ENCODE measurements around the gene MAOB. TPM values are rescaled to one million over a fixed set of nuclear protein-coding genes. Genes with fewer than 3 reads are reported as not detected.

MAOB gene
- total RNA-seq, 6 donors from 2014 or later: 1.0 to 34.1 (median 13.0) TPM

DNA sequence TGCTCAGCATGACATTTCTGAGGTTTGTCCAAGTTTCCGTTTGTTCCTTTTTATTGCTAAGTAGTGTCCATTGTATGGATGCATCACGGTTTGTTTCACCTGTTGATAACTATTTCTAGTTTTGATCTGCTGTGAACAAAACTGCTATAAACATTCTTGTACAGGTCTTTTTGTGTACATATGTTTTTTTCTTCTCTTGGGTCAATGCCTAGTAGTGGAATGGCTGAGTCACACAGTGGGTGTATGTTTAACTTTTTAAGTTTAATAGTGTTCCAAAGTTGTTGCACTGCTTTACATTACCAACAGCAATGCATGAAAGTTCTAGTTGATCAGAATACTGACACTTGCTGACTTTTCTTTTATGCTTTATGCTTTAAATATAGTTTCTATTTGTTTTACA, 76.7 kb downstream of the MAOB start:
- Histone ChIP-seq H3K4me1 (no peaks in the 10 kb centered on the region), H3K36me3 (no peaks in the 10 kb centered on the region), H3K27me3 (no peaks in the 10 kb centered on the region), H3K27ac (no peak overlapping the region), H3K4me3 (no peak overlapping the region), H3K9me3 (no peaks in the 10 kb centered on the region)
- ATAC-seq (ENCODE audit: low FRiP score in 2 of 2) (no peak), DNase-seq (no peak)
- 76 to 85% methylated on average over 2 of the region's 2 CpGs for WGBS, 2 donors
- TF ChIP-seq POLR2A (IDR thresholded peaks at IDR 0.05): no peak
- TF ChIP-seq, protein P1, sequence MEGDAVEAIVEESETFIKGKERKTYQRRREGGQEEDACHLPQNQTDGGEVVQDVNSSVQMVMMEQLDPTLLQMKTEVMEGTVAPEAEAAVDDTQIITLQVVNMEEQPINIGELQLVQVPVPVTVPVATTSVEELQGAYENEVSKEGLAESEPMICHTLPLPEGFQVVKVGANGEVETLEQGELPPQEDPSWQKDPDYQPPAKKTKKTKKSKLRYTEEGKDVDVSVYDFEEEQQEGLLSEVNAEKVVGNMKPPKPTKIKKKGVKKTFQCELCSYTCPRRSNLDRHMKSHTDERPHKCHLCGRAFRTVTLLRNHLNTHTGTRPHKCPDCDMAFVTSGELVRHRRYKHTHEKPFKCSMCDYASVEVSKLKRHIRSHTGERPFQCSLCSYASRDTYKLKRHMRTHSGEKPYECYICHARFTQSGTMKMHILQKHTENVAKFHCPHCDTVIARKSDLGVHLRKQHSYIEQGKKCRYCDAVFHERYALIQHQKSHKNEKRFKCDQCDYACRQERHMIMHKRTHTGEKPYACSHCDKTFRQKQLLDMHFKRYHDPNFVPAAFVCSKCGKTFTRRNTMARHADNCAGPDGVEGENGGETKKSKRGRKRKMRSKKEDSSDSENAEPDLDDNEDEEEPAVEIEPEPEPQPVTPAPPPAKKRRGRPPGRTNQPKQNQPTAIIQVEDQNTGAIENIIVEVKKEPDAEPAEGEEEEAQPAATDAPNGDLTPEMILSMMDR (IDR thresholded peaks at IDR 0.05): no peak
- no peak for TF ChIP-seq POLR2AphosphoS5 (IDR thresholded peaks at IDR 0.05)
- TF ChIP-seq EP300 (IDR thresholded peaks at IDR 0.05): no peak

DNA sequence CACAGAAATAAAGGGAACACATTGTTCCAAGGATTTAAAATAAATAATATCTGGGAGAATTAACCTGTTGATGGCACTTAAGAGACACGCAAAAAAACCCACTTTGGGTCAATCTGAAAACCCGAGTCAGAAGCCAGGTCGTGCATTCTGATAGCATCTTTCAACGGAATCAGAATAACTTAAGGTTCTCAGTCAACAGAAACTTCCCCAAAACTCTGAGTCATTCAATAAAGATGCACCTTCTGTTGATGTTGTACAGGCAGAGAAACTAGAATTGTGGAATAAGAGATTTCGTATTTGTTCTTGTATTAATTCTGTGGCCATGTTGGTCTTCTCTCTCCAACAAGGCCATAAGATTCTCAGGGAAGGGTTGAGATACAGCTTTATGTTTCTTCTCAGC, 78.2 kb downstream of the MAOB start:
- H3K36me3 ChIP-seq: no peaks in the 10 kb centered on the region
- WGBS, 2 donors: 67 to 88% methylated on average over 5 of the region's 5 CpGs
- H3K4me3 ChIP-seq: no peak overlapping the region
- no peak for TF ChIP-seq POLR2A (IDR thresholded peaks at IDR 0.05)
- TF ChIP-seq, protein P1 (IDR thresholded peaks at IDR 0.05): no peak
- TF ChIP-seq POLR2AphosphoS5 (IDR thresholded peaks at IDR 0.05): no peak
- no peak for TF ChIP-seq EP300 (IDR thresholded peaks at IDR 0.05)
- ATAC-seq (ENCODE audit: low FRiP score in 2 of 2) (no peak), DNase-seq (no peak)
- no peaks in the 10 kb centered on the region for H3K9me3 ChIP-seq
- no peak overlapping the region for H3K27ac ChIP-seq
- no peaks in the 10 kb centered on the region for H3K4me1 ChIP-seq
- H3K27me3 ChIP-seq: no peaks in the 10 kb centered on the region

DNA sequence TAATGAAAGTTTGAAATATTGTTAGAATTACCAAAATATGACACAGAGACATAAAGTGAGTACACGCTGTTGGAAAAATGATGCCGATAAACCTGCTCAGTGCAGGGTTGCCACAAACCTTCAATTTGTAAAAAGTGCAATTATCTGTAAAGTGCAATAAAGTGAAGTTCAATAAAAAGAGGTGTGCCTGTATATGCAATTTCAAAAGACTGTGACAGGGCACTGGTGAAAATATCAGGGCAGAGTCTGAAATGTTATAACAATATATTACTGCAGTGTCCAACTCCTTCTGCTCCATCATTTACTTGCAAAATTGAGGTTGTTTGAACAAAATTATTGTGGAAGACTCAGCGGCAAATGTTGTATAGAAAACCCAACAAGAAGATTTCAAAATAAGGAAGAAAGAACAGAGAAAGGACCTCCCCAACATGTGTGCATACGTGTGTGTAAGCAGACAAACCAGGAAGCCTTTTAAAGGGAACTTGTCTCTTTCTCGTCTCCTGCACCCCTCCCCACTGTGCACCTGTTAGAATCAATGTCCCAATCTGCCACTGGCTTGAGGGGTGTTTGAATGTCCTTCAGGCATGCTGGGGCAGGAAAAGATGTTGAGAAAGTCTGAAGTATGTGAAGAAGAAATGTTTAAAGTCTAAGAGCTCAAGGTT, 96.2 kb downstream of the MAOB start:
- H3K27me3 ChIP-seq: no peaks in the 10 kb centered on the region
- no peak for ATAC-seq (ENCODE audit: low FRiP score in 2 of 2)
- H3K9me3 ChIP-seq: peaks cover 0 to 10% (median 0%) of the 10 kb centered on the region in 4 donors
- H3K4me3 ChIP-seq: no peak overlapping the region
- no peaks in the 10 kb centered on the region for H3K36me3 ChIP-seq
- no peaks in the 10 kb centered on the region for H3K4me1 ChIP-seq
- DNase-seq: no peak
- TF ChIP-seq POLR2A (IDR thresholded peaks at IDR 0.05): no peak
- TF ChIP-seq EP300 (IDR thresholded peaks at IDR 0.05): no peak
- no peak for TF ChIP-seq POLR2AphosphoS5 (IDR thresholded peaks at IDR 0.05)
- TF ChIP-seq, protein P1 (IDR thresholded peaks at IDR 0.05): no peak
- 68 to 84% methylated on average over 5 of the region's 5 CpGs for WGBS, 2 donors
- H3K27ac ChIP-seq: no peak overlapping the region

DNA sequence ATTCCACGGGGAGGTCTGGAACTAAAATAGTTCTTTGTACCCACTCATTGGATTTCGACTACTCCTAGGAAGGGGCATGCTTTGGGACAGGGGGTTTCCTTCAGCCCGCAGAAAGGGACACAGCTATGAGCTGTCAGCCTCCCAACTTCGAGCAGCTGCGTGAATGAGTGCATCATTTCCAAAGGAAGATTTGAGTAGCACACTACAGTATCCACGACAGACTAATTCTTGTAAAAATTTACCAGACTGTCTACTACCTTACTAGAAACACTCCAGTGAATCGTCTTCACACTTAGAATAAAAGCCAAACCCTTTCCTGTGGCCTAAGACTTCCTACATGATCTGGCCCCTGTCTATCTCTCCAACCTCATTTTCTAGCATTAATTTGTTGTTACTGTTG, 124.2 kb downstream of the MAOB start:
- no peak for ATAC-seq (ENCODE audit: low FRiP score in 2 of 2)
- Histone ChIP-seq H3K9me3 (no peaks in the 10 kb centered on the region), H3K36me3 (no peaks in the 10 kb centered on the region), H3K27ac (no peak overlapping the region), H3K4me1 (no peaks in the 10 kb centered on the region), H3K4me3 (no peak overlapping the region), H3K27me3 (no peaks in the 10 kb centered on the region)
- WGBS, 2 donors: 68 to 95% methylated on average over 7 of the region's 7 CpGs
- no peak for DNase-seq
- TF ChIP-seq POLR2A (IDR thresholded peaks at IDR 0.05) (no peak), EP300 (IDR thresholded peaks at IDR 0.05) (no peak), POLR2AphosphoS5 (IDR thresholded peaks at IDR 0.05) (no peak)
- TF ChIP-seq, protein P1 (IDR thresholded peaks at IDR 0.05): no peak

DNA sequence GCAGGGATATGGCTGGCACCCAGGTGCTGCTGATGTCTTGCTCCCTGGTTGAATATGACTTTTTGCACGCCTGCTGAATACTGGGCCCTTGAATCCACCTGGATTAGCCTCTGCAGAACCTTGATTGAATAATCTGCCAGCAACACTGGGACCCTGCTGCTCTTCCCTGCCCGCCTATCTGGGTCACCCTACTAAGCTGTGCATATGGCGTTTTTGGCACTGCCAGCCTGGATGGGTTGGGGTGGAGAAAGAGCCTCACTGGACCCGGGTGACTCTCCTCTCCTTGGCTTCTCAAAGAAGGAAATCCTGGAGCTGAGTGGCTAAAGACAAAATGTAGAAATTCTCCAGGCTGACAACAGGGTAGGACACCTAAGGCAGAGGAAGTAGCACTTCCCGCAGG, 126.2 kb downstream of the MAOB start:
- Histone ChIP-seq H3K4me1 (no peaks in the 10 kb centered on the region), H3K9me3 (peaks cover 0 to 6% (median 0%) of the 10 kb centered on the region in 4 donors), H3K4me3 (no peak overlapping the region), H3K36me3 (no peaks in the 10 kb centered on the region), H3K27ac (no peak overlapping the region), H3K27me3 (no peaks in the 10 kb centered on the region)
- DNase-seq: no peak
- TF ChIP-seq, protein P1 (IDR thresholded peaks at IDR 0.05): no peak
- TF ChIP-seq POLR2AphosphoS5 (IDR thresholded peaks at IDR 0.05) (no peak), EP300 (IDR thresholded peaks at IDR 0.05) (no peak), POLR2A (IDR thresholded peaks at IDR 0.05) (no peak)
- WGBS, 2 donors: 69 to 80% methylated on average over 1 to 5 of the region's 5 CpGs
- no peak for ATAC-seq (ENCODE audit: low FRiP score in 2 of 2)

All from upper lobe of left lung (tissue), 6 donors.